HG03095 (cell line): Measurements from ENCODE around the gene TACC2.

Experiments
- ATAC-seq: cut with Tn5 transposase; IDR thresholded peaks from one replicate; pipeline ENCODE4 v1.9.1; 2021; ENCODE audit warnings: moderate library complexity; ENCODE audit not compliant: unreplicated experiment

The TACC2 gene

DNA sequence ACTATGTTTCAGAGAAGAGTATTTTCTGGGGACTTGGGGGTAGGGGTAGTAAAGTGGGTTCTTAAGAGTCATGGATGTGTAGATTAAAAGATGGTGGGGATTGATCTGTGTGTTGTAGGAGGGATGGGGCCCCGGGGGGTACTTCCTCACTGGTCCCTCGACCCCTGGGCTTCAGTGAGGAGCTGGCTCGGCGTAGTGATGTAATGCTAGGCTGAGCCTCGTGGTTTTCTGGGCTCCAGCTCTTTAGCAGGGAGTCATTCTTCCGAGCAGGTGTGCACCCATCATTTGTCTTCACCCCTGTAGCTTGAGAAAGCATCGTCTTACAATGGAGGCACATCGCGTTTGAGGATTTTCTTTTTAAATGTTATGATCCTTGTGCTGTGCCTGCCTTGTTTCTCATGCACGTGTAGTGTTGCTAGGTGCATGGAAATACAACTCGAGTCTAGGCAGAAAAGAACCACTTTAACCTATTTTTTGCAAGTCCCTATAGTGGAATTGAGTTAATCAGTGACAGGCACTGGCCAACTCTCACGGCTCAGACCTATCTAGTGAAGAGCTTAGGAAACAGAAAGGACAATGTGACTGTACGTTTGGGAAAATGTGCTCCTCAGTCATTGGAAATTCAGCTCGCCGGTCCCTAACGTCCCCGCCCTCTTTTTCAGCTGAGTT, 176.0 kb downstream of the TACC2 start:
- no peak for ATAC-seq

DNA sequence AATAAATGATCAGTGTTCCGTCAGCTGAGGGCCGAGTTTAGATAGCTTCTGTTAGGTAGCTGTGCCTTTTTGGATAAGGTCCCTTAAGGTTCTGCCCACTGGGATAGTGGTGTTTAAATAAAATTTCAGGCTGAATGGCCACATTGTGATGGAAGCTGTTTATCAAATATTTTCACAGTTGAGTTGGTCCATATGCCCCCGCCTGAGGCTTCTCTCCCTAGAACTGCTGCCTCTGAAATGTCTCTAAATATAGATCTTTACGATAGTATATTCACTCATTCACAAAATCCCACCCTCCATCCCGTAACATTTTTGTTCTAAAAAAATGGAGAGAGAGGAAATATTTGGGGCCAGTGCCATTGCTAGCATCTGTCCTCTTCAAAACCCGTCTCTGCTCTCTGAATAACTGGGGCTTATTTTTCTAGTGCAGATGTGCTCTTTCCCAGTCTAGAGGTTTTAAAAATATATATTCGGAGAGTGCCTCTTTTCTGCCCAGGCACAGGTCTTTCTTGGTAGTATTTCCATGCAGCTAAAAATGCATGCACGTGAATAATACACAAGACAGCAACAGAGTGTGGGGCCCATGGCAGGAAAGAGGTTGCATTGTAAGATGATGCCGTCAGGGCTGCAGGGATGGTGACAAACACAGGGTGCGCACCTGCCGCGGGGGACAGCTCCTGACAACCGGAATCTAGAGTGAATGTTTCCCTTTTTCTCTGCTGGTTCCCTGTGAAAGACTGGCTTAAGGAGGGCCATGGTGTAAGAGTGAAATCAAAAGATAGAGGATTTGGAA, 176.7 kb downstream of the TACC2 start:
- ATAC-seq = no peak

DNA sequence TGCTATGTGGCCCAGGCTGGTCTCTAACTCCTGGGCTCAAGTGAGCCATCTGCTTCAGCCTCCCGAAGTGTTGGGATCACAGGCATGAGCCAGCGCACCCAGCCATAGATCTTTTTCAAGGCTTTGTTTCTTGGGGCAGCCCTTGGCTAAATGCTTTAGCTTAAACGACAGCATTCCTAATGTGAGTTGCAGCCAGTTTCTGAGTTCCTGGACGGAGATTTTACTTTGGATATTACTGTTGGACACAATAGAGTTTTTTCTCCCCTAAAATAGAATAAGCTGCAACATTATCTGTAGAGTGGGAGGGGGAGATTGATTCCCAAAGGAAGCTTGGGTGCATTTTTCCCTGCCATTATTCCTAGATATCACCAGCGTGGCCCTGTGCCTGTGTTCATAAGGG, 179.1 kb downstream of the TACC2 start:
- ATAC-seq = no peak

DNA sequence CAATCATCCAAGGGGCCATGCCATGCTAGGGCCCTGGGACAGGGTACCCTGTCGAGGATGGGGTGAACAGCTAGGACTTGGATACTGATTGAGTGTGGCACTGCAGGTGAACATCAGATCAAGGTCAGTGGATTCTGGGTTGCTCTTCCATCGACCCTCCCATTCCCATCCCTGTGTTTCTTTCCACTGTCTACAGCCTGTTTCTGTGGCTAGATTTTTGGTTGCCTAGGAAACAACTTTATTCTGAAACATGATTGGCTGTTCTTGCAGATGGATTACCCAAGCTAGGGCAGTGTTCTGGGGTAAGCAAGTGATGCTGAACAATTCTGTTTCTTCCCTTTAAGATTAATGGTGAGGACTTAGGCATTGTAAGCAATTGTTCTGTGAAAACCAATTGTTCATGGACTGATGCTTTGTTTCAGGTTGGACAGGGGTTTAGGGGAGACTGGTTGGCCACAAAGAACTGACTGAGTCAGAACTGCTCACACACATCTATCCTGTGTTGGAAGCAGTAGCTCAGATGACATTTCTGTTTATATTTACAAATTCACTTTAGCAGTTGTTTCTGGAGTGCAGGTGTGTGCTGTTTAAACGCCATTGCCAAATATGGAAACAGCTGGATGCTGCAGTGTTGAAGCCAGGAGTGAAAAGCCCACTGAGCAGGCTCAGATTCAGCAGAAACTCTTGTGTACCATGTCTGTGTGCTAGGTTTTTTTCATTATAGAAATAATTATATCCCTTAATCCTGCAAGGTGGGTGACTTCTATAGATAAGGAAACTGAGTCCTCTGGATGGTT, 179.8 kb downstream of the TACC2 start:
- ATAC-seq = no peak

DNA sequence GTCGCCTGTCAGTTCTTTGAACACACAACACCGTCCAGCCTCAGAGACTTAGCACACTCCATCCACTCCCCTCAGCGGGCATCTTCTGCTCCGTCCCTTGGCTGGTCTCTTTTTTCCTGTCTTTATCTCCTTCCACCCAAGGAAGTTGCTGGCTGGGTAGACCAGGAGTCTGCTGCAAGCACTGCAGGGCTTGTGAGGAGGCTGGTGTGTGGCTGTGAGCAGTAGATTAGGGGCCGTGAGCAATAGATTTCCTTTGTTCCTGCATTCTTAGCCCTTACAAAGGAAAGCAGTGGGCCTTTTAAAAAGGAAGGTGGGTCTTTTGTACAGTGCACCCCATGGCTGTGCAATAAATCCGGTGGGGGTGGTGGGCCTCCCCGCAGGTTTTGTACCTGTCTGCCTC, 181.8 kb downstream of the TACC2 start:
- ATAC-seq = no peak

DNA sequence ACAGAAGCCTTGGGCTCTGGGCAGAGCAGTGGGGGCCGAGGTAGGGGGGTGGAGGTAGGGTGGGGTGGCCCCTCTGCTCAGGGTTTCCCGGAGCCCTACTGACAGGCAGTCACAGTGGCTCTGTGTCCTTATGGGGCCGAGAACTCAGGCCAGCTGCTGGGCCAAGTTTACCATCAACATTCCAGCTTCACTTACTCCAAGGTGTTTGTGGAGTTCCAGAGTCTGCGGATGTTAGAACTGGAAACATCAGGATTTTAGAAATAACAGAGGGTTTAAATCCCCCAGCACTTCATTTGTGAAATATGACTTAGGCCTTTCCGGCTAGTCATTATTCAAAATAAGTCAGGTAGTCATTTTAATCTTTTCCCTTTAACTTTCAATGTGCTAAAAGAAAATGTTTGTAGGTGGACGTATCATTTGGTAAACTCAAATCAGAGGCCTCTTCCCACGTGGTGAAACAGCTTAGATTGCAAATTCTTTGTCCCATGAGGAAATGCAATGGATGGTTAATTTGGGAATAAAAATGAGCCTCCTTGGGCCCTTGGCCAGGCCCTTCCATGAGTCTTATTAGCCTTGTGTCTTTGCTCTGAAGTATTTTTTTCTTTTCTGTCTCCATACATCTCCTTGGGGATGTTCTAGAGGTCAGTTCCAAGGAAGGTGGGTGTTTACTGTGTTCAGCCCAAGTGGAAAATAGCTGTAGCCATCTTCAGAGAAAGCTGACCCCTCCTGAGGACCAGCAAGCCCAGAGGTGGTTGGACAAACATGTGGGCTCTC, 182.5 kb downstream of the TACC2 start:
- ATAC-seq = no peak

DNA sequence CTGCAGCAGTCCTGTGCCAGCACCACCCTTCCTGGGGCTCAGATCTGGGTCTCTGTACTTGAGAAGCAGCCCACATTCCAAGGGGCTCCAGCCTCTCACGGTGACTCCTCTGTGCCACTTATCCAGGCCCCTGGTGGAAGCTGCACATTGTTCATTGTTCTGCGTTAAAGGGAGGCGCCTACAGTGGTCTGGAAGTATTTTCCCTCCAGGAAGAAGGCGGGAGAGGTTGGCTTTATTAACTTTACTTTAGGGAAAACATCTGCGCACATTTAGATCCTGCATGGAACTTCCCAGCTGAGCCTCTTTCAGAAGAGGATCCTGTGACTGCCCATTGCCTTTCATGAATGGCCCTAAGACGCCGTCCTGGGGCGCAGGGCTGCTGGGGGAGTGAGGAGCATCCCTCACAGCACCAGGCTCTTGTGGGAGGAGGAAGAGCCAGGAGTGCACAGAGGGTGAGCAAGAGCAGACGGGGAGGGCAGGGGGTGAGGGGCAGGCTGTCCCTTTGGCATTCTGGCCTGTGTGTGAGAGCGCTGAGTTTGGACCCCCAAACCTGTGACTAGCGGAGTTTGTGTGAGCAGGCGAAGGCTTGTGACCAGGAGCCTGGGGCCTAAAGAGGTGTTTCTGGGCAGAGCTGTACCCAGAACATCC, 183.5 kb downstream of the TACC2 start:
- ATAC-seq = no peak

DNA sequence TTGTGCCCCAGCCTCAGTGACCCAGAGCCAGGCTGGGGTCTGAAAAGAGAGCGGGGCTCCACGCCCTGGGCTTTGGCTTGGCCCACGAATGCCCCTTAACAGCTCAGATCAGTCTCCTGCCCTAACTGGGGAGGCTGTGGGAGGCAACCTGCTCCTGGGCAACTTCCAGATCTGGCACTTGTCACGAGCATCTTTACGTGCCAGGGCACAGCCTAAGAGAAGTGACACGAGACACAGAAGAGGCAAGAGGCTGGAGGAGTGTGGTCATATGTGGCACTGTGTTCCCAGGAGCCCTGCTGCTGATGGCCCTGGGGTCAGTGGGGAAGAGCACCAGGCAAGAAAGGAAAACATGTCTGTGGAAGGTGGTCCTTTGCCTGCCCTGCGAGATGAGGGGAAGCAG, 184.4 kb downstream of the TACC2 start:
- ATAC-seq = no peak

DNA sequence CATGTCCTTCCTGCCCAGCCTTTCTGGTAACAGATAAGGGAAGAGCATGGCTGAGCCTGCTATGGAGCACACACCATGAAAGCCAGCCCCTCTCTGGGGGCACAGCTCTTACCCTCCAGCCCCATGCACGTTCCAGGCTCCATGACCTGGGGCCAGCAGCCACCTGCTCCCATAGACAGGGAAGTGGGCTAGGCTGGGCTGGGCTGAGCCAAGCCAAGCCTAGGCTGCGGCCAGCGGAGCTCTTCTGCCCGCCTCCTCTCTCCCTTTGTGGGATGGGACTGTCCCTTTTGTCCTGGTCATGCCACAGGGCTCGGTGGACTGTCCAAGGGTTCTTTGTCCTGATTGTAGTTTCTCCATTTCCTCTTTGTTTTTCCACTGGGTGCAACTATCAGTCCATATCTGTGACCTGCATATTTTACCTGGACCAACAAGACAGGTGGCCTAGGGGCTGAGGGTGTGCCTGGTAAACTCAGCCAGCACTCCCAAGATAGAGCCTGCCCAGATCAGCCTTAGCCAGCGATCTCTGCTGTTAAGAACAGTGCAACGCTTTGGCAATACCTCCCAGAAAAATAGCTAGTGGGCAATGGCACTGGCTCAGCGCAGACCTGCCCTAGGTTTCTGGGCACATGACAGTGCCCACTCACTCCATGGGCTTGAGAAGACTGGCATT, 184.9 kb downstream of the TACC2 start:
- no peak for ATAC-seq

DNA sequence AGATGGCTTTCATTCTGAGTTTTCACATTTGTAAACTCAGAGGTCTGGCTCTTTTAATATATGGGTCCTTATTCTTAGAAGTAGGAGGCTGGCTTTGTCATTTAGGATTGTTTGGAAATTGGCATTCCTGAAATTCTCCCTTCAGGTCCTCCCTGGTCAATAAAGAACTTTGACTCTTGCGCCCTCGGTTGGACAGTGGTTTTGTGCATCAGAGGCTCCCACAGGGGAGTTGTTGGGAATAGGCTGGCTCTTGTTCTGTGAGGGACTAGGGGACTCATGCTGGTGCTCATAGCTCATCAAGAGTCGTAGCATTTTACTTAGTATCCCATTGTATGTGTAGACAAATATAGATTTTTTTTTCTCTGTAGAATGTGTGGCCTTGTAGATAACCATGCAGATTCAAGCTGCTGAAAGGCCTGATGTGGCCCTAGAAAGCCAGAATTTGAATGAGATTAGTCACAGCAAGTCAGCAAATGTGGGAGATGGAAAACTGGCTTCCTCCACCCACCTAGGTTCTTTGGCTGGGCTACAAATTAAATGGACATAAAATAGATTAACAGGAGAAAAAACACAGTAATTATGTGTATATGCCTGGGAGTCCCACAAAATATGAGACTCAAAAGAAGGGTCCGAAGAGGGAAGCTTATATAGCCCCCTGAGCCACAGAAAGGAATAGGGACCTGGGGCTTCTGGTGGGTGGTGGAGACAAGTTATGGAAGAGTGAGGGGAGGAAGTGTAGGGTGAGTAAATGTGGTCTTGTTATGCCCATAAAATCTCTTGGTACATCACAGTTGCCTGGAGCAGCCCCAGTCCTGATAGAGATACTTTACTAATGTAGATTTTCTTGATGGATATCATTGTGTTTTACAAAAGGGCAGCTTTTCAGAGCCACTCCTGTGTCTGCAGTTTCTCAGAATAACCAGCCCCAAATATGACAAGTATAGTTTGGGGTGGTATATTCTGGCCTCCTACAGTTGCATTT, 187.6 kb downstream of the TACC2 start:
- no peak for ATAC-seq

DNA sequence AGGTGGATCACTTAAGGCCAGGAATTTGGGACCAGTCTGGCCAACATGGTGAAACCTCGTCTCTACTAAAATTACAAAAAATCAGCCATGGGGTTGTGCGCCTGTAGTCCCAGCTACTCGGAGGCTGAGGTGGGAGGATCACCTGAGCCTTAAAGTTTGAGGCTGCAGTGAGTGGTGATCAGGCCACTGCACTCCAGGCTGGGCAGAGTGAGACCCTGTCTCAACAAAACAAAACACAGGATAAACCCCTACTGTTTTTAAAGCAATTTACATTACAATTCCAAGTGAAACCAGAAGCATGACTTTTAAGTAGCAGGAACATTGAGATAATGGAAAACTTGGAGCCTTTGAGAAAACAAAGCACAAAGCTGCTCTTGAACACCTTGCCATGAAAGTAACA, 189.7 kb downstream of the TACC2 start:
- no peak for ATAC-seq

DNA sequence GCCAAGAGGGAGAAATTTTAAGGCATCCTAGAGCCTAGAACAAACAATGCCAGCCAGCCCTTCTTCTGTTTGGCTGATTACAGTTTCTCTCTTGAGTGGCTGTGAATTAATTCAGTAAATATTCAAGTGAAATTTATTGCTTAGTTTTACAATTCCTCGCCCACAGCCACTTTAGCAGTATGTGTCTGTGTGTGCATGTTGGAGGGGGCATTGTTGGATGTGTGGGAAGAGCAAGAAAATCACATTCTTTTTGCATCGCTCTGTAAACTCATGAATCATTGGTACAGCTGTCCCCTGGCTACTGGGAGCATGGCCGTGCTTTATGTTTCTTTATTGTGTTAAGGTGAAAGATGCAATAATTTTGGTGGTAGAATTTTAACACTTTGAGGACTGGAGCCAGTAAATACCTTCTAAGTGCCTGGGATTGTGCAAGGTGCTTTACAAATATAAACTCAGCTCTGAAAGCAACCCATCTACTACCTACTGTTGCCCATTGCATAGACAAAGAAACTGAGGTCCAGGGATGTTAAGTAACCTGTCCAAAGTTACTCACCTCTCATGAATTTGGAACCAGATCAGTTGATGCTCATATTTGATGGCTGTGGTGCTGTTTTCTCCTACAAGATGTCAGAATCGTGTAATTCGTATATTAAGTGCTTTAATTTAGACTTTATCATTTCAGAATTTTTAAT, 192.2 kb downstream of the TACC2 start:
- ATAC-seq = no peak

DNA sequence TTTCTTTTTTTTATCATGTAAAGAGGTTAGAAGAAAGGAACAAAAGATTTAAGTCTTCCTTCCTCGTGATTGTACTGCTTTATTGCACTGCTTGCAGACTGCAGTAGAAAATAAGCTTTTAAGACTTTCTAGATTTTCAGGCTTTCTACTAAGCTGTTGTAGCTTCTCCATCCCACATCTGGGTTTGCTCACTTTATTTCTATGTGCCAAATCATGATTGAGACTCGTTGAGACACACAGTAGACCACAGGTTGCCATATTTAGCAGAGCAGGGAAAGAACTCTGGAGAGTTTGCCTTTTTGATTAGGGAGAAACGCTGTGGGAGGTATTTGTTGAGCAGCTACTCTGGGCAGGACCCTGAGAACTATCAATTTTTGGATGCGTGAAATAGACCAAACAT, 192.9 kb downstream of the TACC2 start:
- no peak for ATAC-seq

DNA sequence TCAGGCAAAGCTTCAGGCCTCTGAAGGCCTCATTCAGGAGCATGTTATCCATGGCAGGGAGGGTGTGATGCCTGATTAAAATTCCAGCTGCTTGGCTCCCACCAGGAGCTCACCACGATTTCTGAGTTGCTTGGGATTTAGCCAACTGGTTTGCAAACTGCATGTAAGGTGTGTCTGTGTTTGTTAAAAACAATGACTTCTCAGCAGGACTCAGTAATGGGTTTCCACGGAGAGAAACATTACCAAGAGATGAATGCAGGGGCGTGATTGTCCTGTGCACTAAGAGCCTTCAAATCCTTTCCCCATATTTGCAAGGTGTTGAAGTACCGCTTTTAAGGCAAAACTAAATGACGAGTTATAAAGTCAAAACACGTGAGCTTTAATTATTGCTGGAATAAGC, 193.3 kb downstream of the TACC2 start:
- ATAC-seq = no peak

DNA sequence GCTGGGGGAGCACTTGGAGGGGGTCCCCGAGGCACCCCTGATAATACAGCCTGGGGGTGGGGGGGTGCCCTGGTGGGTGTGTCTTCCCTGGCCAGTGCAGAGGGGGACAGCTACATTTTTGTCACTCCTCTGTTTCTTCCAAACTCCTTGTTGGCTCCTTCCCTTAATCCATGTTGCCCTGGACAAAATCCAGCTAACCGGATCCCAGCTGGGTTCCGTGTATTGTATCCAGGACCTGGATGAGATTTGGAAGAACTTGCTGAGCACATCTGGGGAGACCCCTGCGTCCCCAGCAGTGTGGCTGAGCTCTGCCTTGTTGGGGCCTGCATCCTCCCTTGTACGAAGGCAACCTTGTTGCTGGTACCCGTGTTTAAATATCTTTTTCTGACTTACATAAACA, 195.3 kb downstream of the TACC2 start:
- no peak for ATAC-seq

DNA sequence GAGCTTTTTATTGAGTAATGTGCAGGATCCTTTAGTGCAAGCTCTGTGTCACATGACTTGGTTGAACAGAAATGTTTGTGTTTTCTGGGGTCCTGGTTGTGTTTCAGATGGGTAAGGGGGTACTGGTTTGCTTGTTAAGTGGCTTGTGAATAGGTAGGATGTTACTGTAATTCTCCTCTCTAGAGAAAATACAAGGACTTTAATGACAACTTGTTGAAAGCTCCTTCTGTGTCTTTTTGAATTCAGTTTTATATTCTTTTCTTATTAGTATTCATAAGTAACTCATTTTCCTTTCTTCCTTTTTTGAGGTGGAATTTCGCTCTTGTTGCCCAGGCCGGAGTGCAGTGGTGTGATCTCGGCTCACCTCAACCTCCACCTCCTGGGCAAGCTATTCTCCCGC, 196.7 kb downstream of the TACC2 start:
- ATAC-seq = no peak

DNA sequence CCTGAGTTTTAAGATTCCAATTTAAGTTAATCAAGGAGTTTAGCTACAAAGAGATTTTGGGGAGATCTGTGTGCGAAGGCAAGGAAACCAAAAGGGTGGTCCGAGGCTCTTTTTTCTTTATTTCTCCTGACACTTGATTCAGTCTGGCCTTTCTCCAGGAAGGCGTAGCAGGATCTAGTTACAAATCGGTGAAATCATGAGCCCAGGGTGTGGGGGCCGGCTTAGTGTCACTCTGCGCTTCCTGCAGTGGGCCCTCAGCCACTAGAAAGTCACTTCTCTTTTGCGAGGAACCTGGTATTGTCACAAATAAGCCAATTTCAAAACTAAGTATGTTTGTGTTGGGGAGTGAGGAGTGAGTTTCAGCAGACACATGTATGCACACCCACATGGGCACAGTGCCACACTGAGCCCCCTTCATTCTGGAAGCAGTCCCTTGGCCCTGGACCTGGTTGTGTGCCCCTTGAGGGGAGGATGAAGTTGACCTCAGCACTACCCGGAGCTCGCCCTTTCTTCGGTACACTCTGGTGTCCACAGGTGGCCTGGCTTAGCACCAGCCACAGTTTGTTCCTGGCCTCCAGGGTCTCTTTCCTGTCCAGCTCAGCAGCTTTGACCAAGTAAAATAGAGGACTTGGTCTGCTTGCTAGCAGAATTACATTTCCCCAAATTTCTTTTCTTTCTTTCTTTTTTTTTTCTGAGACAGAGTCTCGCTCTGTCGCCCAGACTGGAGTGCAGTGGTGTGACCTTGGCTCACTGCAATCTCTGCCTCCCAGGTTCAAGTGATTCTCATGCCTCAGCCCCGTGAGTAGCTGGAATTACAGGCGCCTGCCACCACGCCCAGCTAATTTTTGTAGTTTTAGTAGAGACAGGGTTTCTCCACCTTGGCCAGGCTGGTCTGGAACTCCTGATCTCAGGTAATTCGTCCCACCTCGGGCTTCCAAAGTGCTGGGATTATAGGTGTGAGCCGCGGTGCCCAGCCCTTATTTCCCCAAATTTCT, 198.2 kb downstream of the TACC2 start:
- no peak for ATAC-seq
